ENCODE measurements around the gene CFAP157.

- TF ChIP-seq POLR2A (IDR thresholded peaks at IDR 0.05; ENCODE audit: low read depth, low read length) (no peak), POLR2AphosphoS5 (IDR thresholded peaks at IDR 0.05; ENCODE audit: low read depth, low read length) (no peak), TAF1 (IDR thresholded peaks at IDR 0.05; ENCODE audit: low read depth, low read length) (no peak), SPI1 (IDR thresholded peaks at IDR 0.05; ENCODE audit: low read depth, low read length) (no peak), POU2F2 (IDR thresholded peaks at IDR 0.05; ENCODE audit: low read depth, low read length) (no peak), PAX5 (IDR thresholded peaks at IDR 0.05; ENCODE audit: insufficient read depth, low read length, severe bottlenecking) (no peak)
Measured at GRCh38 chr9:127729522-127730256, 22.9 kb downstream of the CFAP157 start.

All from GM12891 (cell line).